ENCODE results near the gene PARP14.
"Not testable (repeated sequence)": the region's sequence is repeated elsewhere in the genome, so short reads cannot be mapped to it uniquely, and the experiment has no call there.

PARP14 gene

GRCh38 chr3:122727294-122727693, 46.7 kb downstream of the PARP14 start:
- no peak for DNase-seq

GRCh38 chr3:122727766-122728165, 47.1 kb downstream of the PARP14 start:
- no peak for DNase-seq

- no peak for DNase-seq
These were observed 47.5 kb downstream of the PARP14 start for GRCh38 chr3:122728186-122728585.

- no peak for DNase-seq
These were observed 48.3 kb downstream of the PARP14 start for GRCh38 chr3:122728756-122729514.

GRCh38 chr3:122730240-122730639, 49.6 kb downstream of the PARP14 start:
- DNase-seq = no peak

- DNase-seq = not testable (repeated sequence)
These were observed 52.3 kb downstream of the PARP14 start for GRCh38 chr3:122732682-122733525.

- DNase-seq = no peak
These were observed 58.5 kb downstream of the PARP14 start for GRCh38 chr3:122739172-122739571.

GRCh38 chr3:122742234-122742633, 61.6 kb downstream of the PARP14 start:
- no peak for DNase-seq

- DNase-seq = no peak
These were observed 63.0 kb downstream of the PARP14 start for GRCh38 chr3:122743581-122744120.

- DNase-seq = no peak
These were observed 64.9 kb downstream of the PARP14 start for GRCh38 chr3:122745369-122746021.

GRCh38 chr3:122747295-122747694, 66.7 kb downstream of the PARP14 start:
- not testable (repeated sequence) for DNase-seq

GRCh38 chr3:122748347-122748746, 67.7 kb downstream of the PARP14 start:
- no peak for DNase-seq

GRCh38 chr3:122754929-122755328, 74.3 kb downstream of the PARP14 start:
- DNase-seq = peak; percentile 12

GRCh38 chr3:122755491-122755890, 74.9 kb downstream of the PARP14 start:
- DNase-seq = no peak

GRCh38 chr3:122758877-122759560, 78.4 kb downstream of the PARP14 start:
- DNase-seq = no peak

GRCh38 chr3:122760453-122761271, 80.0 kb downstream of the PARP14 start:
- DNase-seq = no peak

GRCh38 chr3:122766430-122766829, 85.8 kb downstream of the PARP14 start:
- DNase-seq = no peak

- DNase-seq = no peak
These were observed 87.1 kb downstream of the PARP14 start for GRCh38 chr3:122767540-122768372.

GRCh38 chr3:122770521-122771202, 90.0 kb downstream of the PARP14 start:
- no peak for DNase-seq

GRCh38 chr3:122772827-122773226, 92.2 kb downstream of the PARP14 start:
- DNase-seq = no peak
